Nephron (organoid): Measurements from ENCODE around the gene SPSB3.
"Not testable (repeated sequence)": the region's sequence is repeated elsewhere in the genome, so short reads cannot be mapped to it uniquely, and the experiment has no call there.

Experiments
- H3K27ac Mint-ChIP-seq, 3 experiments: 2 replicates each; pipeline ENCODE4 v1.8.0; 2020; ENCODE audit warnings: mixed read lengths in 3 of 3, mild to moderate bottlenecking in 2 of 3, moderate library complexity in 1 of 3
- H3K27me3 Mint-ChIP-seq: 2 replicates; pipeline ENCODE4 v1.8.0; 2021; ENCODE audit warnings: low read depth, mild to moderate bottlenecking, moderate library complexity, mixed read lengths
- H3K36me3 Mint-ChIP-seq: 2 replicates; pipeline ENCODE4 v1.8.0; 2020; ENCODE audit warnings: low read depth, mixed read lengths
- H3K4me1 Mint-ChIP-seq: 2 replicates; pipeline ENCODE4 v1.8.0; 2020; ENCODE audit warnings: mixed read lengths
- H3K4me3 Mint-ChIP-seq, 3 experiments: 2 replicates each; pipeline ENCODE4 v1.8.0; 2020; ENCODE audit warnings: mild to moderate bottlenecking in 3 of 3, mixed read lengths in 3 of 3, moderate library complexity in 2 of 3
- H3K9me3 Mint-ChIP-seq: 2 replicates; pipeline ENCODE4 v1.8.0; 2020; ENCODE audit warnings: mixed read lengths
- CTCF ChIP-seq, 3 experiments: fragments of 200-600 bp; sonication (generic); IDR thresholded peaks; one replicate each; pipeline ENCODE4 v1.5.0; 2021; ENCODE audit warnings: antibody characterized with exemption in 3 of 3; ENCODE audit not compliant: unreplicated experiment in 3 of 3

SPSB3 gene

GRCh38 chr16:1800701-1801100, 18.3 kb upstream of the SPSB3 start:
- Mint-ChIP-seq H3K27me3 (no peaks in the 10 kb centered on the region), H3K36me3 (peaks cover 32% of the 10 kb centered on the region), H3K4me3 (no peak overlapping the region), H3K4me1 (no peaks in the 10 kb centered on the region), H3K27ac (no peak overlapping the region), H3K9me3 (peaks cover 21% of the 10 kb centered on the region)
- no peak for TF ChIP-seq CTCF (IDR thresholded peaks at IDR 0.05; ENCODE audit: unreplicated experiment in 3 of 3)

DNA sequence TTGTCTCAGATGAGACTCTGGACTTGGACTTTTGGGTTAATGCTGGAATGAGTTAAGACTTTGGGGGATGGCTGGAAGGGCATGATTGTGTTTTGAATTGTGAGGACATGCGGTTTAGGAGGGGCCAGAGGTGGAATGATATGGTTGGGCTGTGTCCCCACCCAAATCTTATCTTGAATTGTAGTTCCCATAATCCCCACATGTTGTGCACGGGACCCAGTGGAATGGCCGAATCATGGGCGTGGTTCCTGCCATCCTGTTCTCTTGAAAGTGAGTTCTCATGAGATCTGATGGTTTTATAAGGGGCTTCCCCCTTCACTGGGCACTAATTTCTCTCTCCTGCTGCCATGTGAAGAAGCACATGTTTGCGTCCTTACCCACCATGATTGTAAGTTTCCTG, 16.9 kb upstream of the SPSB3 start:
- H3K27ac Mint-ChIP-seq, H3K4me3 Mint-ChIP-seq, H3K27me3 Mint-ChIP-seq, H3K4me1 Mint-ChIP-seq: not testable (repeated sequence)
- peaks cover 23% of the 10 kb centered on the region for H3K36me3 Mint-ChIP-seq
- H3K9me3 Mint-ChIP-seq: peaks cover 21% of the 10 kb centered on the region

DNA sequence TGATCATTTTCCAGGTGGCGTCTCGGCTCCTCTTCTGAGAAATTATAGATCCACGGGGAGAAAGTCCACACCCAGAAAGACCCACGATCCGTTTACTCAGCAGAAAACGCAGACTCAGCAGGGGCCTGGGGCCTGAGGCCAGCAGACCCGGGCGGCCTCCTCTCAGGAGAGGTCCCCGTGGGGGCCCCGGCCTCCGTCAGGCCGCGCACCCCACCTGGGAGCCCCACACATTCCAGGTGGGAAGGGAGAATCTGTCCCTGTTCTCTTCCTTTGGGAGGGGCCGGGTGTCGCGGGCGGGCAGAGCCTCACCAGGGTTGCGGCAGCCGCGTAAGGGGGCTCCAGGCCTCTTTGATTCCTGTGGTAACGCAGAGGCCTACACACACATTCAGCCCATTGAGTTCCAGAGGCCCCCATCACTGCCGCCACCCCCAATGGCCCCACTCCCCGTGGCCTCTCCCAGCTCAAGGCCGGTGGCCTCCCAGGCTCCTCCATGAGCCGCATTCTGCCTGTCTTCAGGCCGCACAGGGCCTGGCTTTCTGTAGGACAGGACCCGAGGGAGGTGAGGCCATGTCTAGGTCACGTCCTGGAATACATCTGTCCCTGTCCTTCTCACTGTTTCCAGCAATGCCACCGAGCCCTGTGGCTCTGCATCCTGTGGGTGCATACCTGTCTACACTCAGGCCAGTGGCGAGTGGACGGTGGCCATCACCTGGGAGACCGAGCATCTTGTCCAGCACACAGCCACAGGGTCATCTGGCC, 12.7 kb upstream of the SPSB3 start:
- Mint-ChIP-seq H3K27me3 (no peaks in the 10 kb centered on the region), H3K4me3 (no peak overlapping the region), H3K9me3 (peaks cover 15% of the 10 kb centered on the region), H3K4me1 (no peaks in the 10 kb centered on the region), H3K27ac (no peak overlapping the region), H3K36me3 (peaks cover 16% of the 10 kb centered on the region)
- no peak for TF ChIP-seq CTCF (IDR thresholded peaks at IDR 0.05; ENCODE audit: unreplicated experiment in 3 of 3)

GRCh38 chr16:1794221-1794871, 12.0 kb upstream of the SPSB3 start:
- H3K9me3 Mint-ChIP-seq: peaks cover 10% of the 10 kb centered on the region
- peak overlapping the region in 1 of 3 experiments; percentile 23 for H3K27ac Mint-ChIP-seq
- no peak for TF ChIP-seq CTCF (IDR thresholded peaks at IDR 0.05; ENCODE audit: unreplicated experiment in 3 of 3)
- peaks cover 11% of the 10 kb centered on the region for H3K36me3 Mint-ChIP-seq
- H3K4me3 Mint-ChIP-seq: no peak overlapping the region
- no peaks in the 10 kb centered on the region for H3K4me1 Mint-ChIP-seq
- H3K27me3 Mint-ChIP-seq: no peaks in the 10 kb centered on the region

DNA sequence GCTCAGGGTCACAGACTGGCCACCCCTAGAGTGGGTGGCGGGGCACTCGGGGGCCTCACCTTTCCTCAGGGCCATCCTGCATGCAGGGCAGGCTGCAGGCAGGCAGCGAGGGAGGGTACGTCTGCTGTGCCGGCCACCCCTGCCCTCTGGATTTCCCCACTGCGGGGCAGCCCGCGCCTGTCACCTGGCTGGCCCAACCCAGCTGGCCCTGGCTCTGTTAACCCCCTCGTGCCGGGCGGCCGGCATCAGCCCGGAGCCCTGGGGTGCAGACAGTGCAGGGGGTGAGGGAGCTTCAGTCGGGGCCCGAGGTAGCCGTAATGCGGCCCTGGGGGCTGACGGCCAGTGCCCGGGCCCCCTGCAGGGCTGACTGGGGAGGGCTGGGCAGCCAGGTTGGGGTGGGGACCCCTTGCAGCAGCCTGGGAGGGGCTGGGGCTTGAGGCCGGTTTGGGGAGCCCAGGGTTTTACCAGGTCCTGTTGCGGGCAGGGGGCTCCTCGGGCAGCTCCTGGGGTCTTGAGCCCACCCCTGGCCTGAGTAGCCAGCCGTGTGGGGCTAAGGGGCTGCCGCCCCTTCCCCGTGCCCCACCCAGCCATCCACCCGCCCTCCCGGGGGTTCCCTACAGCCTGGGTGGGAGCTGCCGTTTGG, 11.3 kb upstream of the SPSB3 start, which contains the start of gene IGFALS:
Gene IGFALS (minus strand): TSS at position 128 of the 643 bp plus-strand sequence. CDS start 53 bp downstream, at position 75.
- Mint-ChIP-seq H3K4me3 (no peak within 1 kb of the TSS), H3K27ac (peak within 1 kb of the TSS in 1 of 3 experiments; percentile 23), H3K27me3 (no peaks in the 10 kb centered on the region), H3K36me3 (peaks cover 11% of the 10 kb centered on the region), H3K9me3 (peaks cover 6% of the 10 kb centered on the region), H3K4me1 (no peaks in the 10 kb centered on the region)
- TF ChIP-seq CTCF (IDR thresholded peaks at IDR 0.05; ENCODE audit: unreplicated experiment in 3 of 3): no peak

DNA sequence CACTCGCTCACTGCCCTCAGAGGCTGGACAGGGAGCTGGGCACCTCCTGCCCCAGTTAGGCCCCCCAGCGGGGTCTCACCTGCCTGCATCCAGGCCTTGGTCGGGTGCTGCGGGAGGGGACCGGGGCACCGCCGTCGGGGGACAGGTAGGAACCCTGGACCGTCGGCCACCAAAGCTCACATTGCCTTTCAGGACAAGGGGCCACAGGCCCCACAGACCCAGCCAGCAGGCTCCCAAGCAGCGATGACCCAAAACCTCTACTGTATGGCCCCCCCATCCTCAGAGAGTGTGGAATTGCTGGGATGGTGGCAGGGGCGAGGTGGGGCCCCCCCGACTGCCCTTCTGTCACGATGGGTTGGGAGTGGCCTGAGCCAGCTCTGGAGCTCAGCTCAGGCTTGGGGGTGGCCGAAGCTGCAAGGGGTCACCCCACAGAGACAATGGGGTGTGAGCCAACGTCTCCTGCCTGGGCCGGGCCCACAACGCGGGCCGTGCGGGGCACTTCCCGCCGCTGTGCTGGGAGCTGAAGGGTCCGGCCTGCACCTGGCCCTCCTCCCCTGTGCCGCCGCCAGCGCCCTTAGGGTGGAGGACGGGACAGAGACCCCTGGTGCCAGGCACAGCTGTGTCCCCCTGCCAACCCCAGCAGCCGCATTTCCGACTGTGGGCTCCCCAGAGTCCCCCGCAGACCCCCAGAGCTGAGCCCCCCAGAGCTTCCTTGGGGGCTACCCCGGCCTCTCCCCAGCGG, 10.6 kb upstream of the SPSB3 start:
- H3K4me3 Mint-ChIP-seq: no peak overlapping the region
- H3K36me3 Mint-ChIP-seq: peaks cover 11% of the 10 kb centered on the region
- no peaks in the 10 kb centered on the region for H3K27me3 Mint-ChIP-seq
- H3K27ac Mint-ChIP-seq: no peak overlapping the region
- peaks cover 6% of the 10 kb centered on the region for H3K9me3 Mint-ChIP-seq
- no peaks in the 10 kb centered on the region for H3K4me1 Mint-ChIP-seq
- TF ChIP-seq CTCF (IDR thresholded peaks at IDR 0.05; ENCODE audit: unreplicated experiment in 3 of 3): no peak
